ENCODE measurements around the gene MYH11.

Gene MYH11

DNA sequence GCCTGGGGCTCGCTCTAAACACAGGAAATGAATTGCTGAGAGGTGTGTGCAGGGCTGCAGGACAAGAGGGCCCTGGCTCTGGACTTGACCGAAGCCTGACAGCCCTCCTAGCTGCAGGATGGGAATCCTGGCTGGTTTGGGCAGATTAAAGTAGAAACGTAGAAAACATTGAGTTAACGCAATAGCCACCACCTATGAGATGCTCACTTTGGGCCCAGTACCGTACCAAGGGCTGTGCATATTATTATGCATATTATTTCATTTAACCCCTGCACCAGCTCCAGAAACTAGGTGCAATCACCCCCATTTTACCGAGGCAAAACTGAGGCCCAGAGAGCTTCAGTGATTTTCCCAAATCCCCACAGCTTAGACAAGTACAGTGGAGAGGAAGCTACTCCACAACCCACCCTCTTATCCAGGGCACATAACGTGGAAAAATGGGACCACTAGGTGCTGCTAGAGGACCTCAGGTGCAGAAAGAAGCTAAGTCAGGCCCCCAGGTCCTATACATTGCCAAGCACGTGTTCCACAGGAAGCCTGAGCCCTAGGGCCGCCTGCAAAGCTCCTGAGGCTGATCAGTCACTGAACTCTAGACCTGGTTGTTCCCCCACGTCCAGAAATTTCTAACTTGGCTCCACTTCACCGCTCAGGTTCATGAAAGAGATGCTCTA is 79.2 kb downstream of the MYH11 start:
- no peak for DNase-seq (ENCODE audit: low read depth)

DNA sequence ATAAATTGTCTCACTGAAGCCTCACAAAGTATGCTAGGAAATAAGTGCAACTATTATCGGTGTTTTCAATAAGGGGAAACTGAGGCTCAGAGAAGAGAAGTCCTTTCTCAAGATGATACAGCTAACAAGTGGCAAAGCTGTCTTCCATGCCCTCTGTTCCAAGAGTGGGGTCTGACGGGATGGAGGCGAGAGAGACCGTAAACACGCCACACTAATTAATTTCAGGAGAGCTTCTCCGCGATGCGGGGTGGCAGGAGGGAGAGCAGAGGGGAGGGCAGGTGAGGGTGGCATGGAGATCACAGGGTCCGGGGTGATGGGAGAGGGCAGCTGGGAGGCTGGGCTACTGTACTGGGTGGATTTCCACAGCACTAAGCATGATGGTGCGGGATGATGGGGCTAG is 80.3 kb downstream of the MYH11 start:
- DNase-seq (ENCODE audit: low read depth): no peak

GRCh38 chr16:15775663-15776304 is 81.0 kb downstream of the MYH11 start:
- no peak for DNase-seq (ENCODE audit: low read depth)

- no peak for DNase-seq (ENCODE audit: low read depth)
Observed at GRCh38 chr16:15775209-15775608, 81.6 kb downstream of the MYH11 start.

- DNase-seq (ENCODE audit: low read depth): no peak
Observed at GRCh38 chr16:15773968-15774367, 82.9 kb downstream of the MYH11 start.

- DNase-seq (ENCODE audit: low read depth): no peak
Observed at GRCh38 chr16:15772579-15773293, 84.1 kb downstream of the MYH11 start.

GRCh38 chr16:15771694-15772093 is 85.1 kb downstream of the MYH11 start:
- DNase-seq (ENCODE audit: low read depth): no peak

- DNase-seq (ENCODE audit: low read depth): no peak
Observed at GRCh38 chr16:15770512-15770911, 86.3 kb downstream of the MYH11 start.

DNA sequence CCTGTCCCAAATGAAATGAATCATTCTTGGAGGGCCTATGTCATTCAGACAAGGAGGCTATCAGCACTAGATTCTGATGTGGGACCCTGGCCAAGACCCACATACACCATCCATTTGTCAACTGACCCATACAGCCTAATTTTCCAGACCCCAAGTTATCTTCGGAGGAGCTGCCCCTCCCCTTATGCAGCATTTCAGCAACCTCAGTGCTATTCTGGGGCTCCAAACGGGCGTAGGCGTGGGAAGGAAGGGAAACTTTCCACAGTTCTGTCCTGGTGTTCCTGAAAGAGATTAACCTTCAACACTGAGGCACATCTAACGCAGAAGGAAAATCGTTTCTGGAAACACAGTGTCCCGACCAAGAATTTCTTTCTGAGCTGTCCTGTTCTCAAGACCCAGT is 86.7 kb downstream of the MYH11 start:
- DNase-seq (ENCODE audit: low read depth): no peak

GRCh38 chr16:15769239-15769638 is 87.6 kb downstream of the MYH11 start:
- no peak for DNase-seq (ENCODE audit: low read depth)

GRCh38 chr16:15768201-15768600 is 88.6 kb downstream of the MYH11 start:
- DNase-seq (ENCODE audit: low read depth): no peak

- no peak for DNase-seq (ENCODE audit: low read depth)
Observed at GRCh38 chr16:15766918-15767317, 89.9 kb downstream of the MYH11 start.

- no peak for DNase-seq (ENCODE audit: low read depth)
Observed at GRCh38 chr16:15765880-15766279, 90.9 kb downstream of the MYH11 start.

GRCh38 chr16:15765116-15765515 is 91.7 kb downstream of the MYH11 start:
- DNase-seq (ENCODE audit: low read depth): no peak

DNA sequence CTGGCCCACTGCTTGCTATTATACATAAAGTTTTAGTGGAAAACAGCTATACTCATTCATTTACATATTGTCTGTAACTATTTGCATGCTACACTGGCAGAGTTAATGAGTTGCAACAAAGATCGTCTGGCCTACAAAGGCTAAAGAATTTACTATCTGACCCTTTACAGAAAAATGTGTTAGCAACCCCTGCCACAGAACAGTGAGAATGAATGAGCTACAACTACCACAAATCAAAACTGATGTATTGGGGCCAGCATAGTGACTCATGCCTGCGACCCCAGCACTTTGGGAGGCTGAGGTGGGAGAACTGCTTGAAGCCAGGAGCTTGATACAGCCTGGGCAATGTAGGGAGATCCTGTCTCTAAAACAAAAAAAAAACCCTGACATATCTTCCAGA is 92.7 kb downstream of the MYH11 start:
- no peak for DNase-seq (ENCODE audit: low read depth)

GRCh38 chr16:15760129-15760528 is 96.7 kb downstream of the MYH11 start:
- no peak for DNase-seq (ENCODE audit: low read depth)

DNA sequence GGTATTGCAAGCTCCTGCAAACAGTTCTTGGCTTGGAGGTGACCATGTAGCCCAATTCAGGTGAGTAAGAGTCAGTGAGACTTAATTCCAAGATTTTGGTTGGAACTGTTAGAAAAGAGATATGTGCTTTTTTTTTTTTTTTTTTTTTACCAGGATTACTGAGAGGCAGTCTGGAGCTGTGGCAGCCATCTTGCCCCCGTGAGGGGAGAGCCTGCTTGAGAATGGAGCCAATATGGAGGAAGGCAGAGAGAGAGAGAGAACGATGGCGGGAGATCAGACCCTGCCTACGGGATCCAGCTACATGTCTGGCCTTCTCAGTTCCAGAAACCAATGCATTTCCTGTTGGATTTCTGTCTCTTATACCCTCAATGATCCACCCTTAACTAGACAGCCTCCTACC is 97.8 kb downstream of the MYH11 start:
- DNase-seq (ENCODE audit: low read depth): no peak

- no peak for DNase-seq (ENCODE audit: low read depth)
Observed at GRCh38 chr16:15757630-15758251, 99.1 kb downstream of the MYH11 start.

DNA sequence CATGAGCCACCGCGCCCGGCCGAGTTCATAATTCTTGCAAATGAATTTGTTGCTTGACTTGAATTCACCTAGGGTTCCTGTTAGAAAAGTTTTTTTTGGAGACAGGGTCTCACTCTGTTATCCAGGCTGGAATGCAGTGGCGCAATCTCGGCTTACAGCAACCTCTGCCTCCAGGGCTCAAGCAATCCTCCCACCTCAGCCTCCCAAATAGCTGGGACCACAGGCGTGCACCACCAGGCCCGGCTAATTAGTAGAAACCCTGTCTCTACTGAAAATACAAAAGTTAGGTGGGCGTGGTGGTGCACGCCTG is 99.8 kb downstream of the MYH11 start:
- DNase-seq (ENCODE audit: low read depth): no peak

DNA sequence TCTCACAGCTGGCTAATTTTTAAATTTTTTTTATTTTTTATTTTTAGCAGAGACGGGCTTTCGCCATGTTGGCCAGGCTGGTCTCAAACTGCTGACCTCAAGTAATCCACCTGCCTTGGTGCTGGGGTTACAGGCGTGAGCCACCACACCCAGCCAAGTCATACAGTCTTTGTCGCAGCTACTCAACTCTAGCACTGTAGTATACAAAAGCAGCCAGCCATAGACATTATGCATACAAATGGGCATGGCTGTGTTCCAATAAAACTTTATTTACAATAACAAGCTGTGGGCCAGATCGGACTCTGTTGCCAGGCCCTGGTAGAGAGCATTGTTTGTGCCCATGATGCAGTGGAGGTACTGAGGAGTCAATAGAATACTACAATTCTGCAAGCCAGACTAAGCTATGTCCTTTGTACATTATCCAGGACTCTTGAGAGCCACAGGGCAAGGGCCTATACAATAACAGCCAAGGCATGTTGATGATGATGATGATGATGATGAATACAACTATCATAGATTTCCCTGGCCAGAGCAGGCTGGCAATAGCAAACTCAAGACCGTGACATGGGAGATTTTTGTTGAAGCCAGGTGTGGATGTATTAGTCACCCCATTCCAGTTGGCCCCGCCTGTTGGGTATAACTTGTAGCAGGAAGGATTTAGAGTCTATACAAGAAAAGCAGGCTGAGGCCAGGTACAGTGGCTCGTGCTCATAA is 101.8 kb downstream of the MYH11 start:
- DNase-seq (ENCODE audit: low read depth): no peak

- DNase-seq (ENCODE audit: low read depth): no peak
Observed at GRCh38 chr16:15752717-15753488, 103.9 kb downstream of the MYH11 start.

GRCh38 chr16:15751940-15752339 is 104.9 kb downstream of the MYH11 start:
- no peak for DNase-seq (ENCODE audit: low read depth)

All from stimulated activated CD8-positive, alpha-beta memory T cell treated with anti-CD3 and anti-CD28 coated beads, Interleukin-15, amount 100 ng/mL, for 1 hour (primary cell).